ENCODE measurements around the gene CASQ2. TPM values are rescaled to one million over a fixed set of nuclear protein-coding genes. Genes with fewer than 3 reads are reported as not detected.

The CASQ2 gene
- total RNA-seq, 6 experiments from 2014 or later: not detected

DNA sequence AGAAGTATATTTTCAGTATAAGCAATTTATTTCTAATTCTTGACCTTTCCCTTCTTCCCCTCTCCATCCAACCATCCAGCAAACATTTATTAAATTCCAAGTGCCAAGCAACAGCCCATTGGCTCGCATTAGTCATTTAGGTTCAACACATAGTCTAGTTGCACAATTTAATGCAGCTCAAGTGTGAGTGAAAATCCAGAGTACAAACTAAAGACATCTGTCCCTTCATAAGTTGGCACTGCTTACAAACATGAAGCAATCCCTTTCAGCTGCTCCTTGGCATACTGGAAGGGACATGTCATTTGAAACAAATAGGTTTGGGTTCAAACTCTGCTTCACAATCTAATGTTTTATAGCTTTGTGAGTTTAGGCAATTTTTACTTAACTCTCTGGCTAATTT is 10.7 kb downstream of the CASQ2 start:
- H3K4me1 Mint-ChIP-seq (ENCODE audit: low read depth): no peaks in the 10 kb centered on the region
- no peak overlapping the region for H3K4me3 Mint-ChIP-seq
- H3K27me3 Mint-ChIP-seq (ENCODE audit: insufficient read depth): peaks cover 53% of the 10 kb centered on the region
- H3K27ac Mint-ChIP-seq: no peak overlapping the region
- H3K36me3 Mint-ChIP-seq (ENCODE audit: low read depth): no peaks in the 10 kb centered on the region
- no peak for DNase-seq
- no peaks in the 10 kb centered on the region for H3K9me3 Mint-ChIP-seq
- TF ChIP-seq, protein P1, sequence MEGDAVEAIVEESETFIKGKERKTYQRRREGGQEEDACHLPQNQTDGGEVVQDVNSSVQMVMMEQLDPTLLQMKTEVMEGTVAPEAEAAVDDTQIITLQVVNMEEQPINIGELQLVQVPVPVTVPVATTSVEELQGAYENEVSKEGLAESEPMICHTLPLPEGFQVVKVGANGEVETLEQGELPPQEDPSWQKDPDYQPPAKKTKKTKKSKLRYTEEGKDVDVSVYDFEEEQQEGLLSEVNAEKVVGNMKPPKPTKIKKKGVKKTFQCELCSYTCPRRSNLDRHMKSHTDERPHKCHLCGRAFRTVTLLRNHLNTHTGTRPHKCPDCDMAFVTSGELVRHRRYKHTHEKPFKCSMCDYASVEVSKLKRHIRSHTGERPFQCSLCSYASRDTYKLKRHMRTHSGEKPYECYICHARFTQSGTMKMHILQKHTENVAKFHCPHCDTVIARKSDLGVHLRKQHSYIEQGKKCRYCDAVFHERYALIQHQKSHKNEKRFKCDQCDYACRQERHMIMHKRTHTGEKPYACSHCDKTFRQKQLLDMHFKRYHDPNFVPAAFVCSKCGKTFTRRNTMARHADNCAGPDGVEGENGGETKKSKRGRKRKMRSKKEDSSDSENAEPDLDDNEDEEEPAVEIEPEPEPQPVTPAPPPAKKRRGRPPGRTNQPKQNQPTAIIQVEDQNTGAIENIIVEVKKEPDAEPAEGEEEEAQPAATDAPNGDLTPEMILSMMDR (IDR thresholded peaks at IDR 0.05): no peak

GRCh38 chr1:115757326-115757725 is 11.2 kb downstream of the CASQ2 start:
- TF ChIP-seq, protein P1 (IDR thresholded peaks at IDR 0.05): no peak
- Mint-ChIP-seq H3K27me3 (ENCODE audit: insufficient read depth) (peaks cover 55% of the 10 kb centered on the region), H3K4me3 (no peak overlapping the region), H3K27ac (no peak overlapping the region), H3K9me3 (no peaks in the 10 kb centered on the region), H3K4me1 (ENCODE audit: low read depth) (no peaks in the 10 kb centered on the region), H3K36me3 (ENCODE audit: low read depth) (no peaks in the 10 kb centered on the region)
- no peak for DNase-seq

DNA sequence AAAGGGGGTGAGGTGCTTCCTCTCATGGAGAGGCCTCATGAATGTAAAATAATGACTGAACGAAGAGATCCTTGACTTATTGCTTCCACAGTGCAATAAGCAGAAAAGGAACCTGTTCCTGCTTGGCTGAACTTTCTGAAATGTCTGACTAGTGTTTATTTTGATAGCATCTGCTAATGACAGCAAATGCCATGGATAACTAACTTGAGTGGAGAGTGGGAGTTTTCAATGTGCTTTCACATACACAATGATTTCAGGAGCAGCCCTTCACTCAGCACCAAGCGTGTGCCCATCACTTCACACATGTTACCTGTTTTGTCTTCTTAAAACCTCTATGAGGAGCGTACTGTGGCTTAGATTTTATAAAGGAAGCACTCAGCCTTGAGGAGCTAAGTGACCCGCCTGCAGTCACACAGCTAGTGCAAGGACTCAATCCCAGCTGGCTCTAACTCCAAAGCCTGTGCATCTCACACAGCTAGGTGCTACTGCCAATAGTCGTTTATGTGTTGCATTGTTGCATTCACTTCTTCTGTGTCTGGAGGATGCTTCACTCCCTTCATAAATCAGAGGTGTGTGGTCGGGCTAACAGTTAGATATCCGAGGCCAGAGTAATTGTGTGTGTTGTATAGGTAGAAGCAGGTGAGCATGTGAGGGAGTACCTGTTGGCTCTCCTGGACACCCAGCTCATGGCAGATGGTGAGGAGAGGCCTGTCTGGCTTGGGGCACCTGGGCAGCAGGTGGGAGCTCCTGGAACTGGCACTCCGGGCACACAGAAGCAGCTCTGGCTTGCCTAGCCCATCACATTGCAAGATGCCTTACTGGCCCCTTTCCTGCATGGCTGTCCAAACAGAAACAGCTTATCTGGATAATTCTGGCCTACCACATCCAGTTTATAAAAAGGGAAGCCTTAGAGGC is 12.8 kb downstream of the CASQ2 start:
- Mint-ChIP-seq H3K4me3 (no peak overlapping the region), H3K9me3 (no peaks in the 10 kb centered on the region), H3K4me1 (ENCODE audit: low read depth) (no peaks in the 10 kb centered on the region), H3K27ac (no peak overlapping the region), H3K27me3 (ENCODE audit: insufficient read depth) (peaks cover 57% of the 10 kb centered on the region), H3K36me3 (ENCODE audit: low read depth) (no peaks in the 10 kb centered on the region)
- no peak for DNase-seq
- TF ChIP-seq, protein P1 (IDR thresholded peaks at IDR 0.05): no peak

DNA sequence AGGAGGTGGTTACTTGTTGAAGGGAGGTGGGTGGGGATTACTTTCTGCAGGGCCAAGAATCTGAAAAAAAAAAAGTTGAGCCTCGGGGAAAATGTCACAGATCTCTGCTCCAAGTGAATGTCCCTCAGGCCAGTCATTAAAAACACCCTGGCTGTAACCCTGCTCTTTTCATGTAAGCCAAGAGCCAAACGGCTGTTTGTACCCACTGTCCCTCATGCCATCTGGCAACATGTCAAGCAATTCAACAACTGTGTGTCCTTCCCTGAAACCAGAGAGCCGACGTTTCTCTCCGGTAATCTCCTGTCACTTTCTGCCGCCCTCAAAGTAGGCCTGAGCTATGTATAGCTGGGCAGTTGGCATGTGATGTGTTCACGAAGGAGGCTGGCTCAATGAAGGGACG is 14.7 kb downstream of the CASQ2 start:
- Mint-ChIP-seq H3K9me3 (no peaks in the 10 kb centered on the region), H3K4me3 (no peak overlapping the region), H3K27me3 (ENCODE audit: insufficient read depth) (peaks cover 44% of the 10 kb centered on the region), H3K27ac (no peak overlapping the region), H3K4me1 (ENCODE audit: low read depth) (no peaks in the 10 kb centered on the region), H3K36me3 (ENCODE audit: low read depth) (no peaks in the 10 kb centered on the region)
- DNase-seq: no peak
- TF ChIP-seq, protein P1 (IDR thresholded peaks at IDR 0.05): no peak

DNA sequence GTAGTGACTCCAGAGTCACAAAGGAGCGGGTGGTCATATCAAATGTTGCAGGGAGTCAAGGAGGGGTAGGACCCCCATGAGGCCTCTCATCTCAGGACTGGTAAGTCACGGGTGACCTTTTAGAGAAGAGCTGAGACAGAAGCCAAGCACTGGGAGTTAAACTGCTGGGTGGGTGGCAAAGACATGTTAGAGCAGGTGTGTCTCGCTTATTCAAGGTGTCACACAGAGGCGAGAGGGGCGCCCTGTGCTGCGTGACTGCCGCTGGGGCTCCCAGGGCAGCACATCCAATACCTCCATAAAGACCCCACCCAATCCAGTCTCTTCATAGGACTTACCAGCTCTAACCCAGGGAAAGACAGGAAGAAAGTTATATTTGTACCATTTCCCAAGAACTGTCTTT is 15.2 kb downstream of the CASQ2 start:
- Mint-ChIP-seq H3K27me3 (ENCODE audit: insufficient read depth) (peaks cover 44% of the 10 kb centered on the region), H3K36me3 (ENCODE audit: low read depth) (no peaks in the 10 kb centered on the region), H3K4me3 (no peak overlapping the region), H3K27ac (no peak overlapping the region), H3K9me3 (no peaks in the 10 kb centered on the region), H3K4me1 (ENCODE audit: low read depth) (peaks cover 4% of the 10 kb centered on the region)
- TF ChIP-seq, protein P1 (IDR thresholded peaks at IDR 0.05): no peak
- DNase-seq: no peak

Measured in HFFc6 (cell line).